Tibial nerve (tissue), 4 donors: ENCODE data around the gene SRSF9. TPM values are rescaled to one million over a fixed set of nuclear protein-coding genes. Genes with fewer than 3 reads are reported as not detected.

ENCODE experiments used
- DNase-seq, 2 donors: peaks; one replicate each; pipeline ENCODE4 v3.0.0-alpha.2; 2019; ENCODE audit warnings: low spot score in 2 of 2
- H3K27ac ChIP-seq, 4 donors: fragments of 200-600 bp; sonication (generic) in 3 of 4; one replicate each; pipeline ENCODE4 v1.5.1; 2017 to 2019; ENCODE audit warnings: mild to moderate bottlenecking in 1 of 4
- H3K27me3 ChIP-seq, 2 donors: fragments of 200-600 bp; sonication (generic) in 1 of 2; one replicate each; pipeline versions ENCODE4 v1.5.1 to v1.6.0; 2017 to 2019
- H3K36me3 ChIP-seq, 3 donors: fragments of 200-600 bp; sonication (generic); one replicate each; pipeline ENCODE4 v1.5.1; 2018 to 2019
- H3K4me1 ChIP-seq, 4 donors: fragments of 200-600 bp; sonication (generic) in 3 of 4; one replicate each; pipeline ENCODE4 v1.5.1; 2017 to 2019
- H3K4me3 ChIP-seq, 4 donors: fragments of 200-600 bp; sonication (generic) in 3 of 4; one replicate each; pipeline ENCODE4 v1.5.1; 2017 to 2019; ENCODE audit warnings: mild to moderate bottlenecking in 1 of 4, moderate library complexity in 1 of 4
- H3K9me3 ChIP-seq, 4 donors: fragments of 200-600 bp; sonication (generic) in 3 of 4; one replicate each; pipeline ENCODE4 v1.5.1; 2017 to 2019
- CTCF ChIP-seq, 5 experiments: fragments of 200-600 bp in 3 of 5; fragments of 450-650 bp in 2 of 5; sonication (generic) in 3 of 5; IDR thresholded peaks; one replicate each; pipeline ENCODE4 v1.5.1; 2016 to 2019; ENCODE audit warnings: antibody characterized with exemption in 5 of 5, mild to moderate bottlenecking in 3 of 5, moderate library complexity in 2 of 5
- EP300 ChIP-seq, 2 donors: sonication (generic); formaldehyde crosslinking; IDR thresholded peaks; one replicate each; pipeline ENCODE4 v1.6.1; 2017; ENCODE audit warnings: antibody characterized with exemption in 2 of 2, mild to moderate bottlenecking in 1 of 2
- POLR2A ChIP-seq, 2 donors: fragments of 450-650 bp; IDR thresholded peaks; one replicate each; pipeline ENCODE4 v1.6.1; 2017; ENCODE audit warnings: antibody characterized with exemption in 2 of 2, mild to moderate bottlenecking in 2 of 2, moderate library complexity in 2 of 2
- WGBS, 2 donors: methylation state at CpG; one replicate each; pipeline ENCODE4 v1.1.5; 2018; 5-methylcytosine and 5-hydroxymethylcytosine counted together
- total RNA-seq, 4 donors: library from RNA; depleted of rRNA; stranded (reverse); fragments of >200 nt; gene quantifications; one replicate each; pipeline ENCODE4 v1.1.0, GENCODE V29; 2016

SRSF9 gene
- total RNA-seq, 4 donors from 2014 or later, result 66.6 to 90.6 (median 77.1) TPM

GRCh38 chr12:120485961-120486881 is 16.7 kb upstream of the SRSF9 start:
- Histone ChIP-seq H3K4me3 (no peak overlapping the region), H3K27ac (no peak overlapping the region), H3K9me3 (no peaks in the 10 kb centered on the region), H3K4me1 (no peaks in the 10 kb centered on the region), H3K27me3 (no peaks in the 10 kb centered on the region), H3K36me3 (peaks cover 0 to 24% (median 0%) of the 10 kb centered on the region in 3 donors)
- TF ChIP-seq EP300 (IDR thresholded peaks at IDR 0.05) (no peak), POLR2A (IDR thresholded peaks at IDR 0.05) (no peak), CTCF (IDR thresholded peaks at IDR 0.05) (no peak)
- 86 to 89% methylated on average over 7 of the region's 7 CpGs for WGBS, 2 donors
- no peak for DNase-seq

GRCh38 chr12:120483621-120484020 is 14.1 kb upstream of the SRSF9 start:
- TF ChIP-seq POLR2A (IDR thresholded peaks at IDR 0.05) (no peak), EP300 (IDR thresholded peaks at IDR 0.05) (no peak), CTCF (IDR thresholded peaks at IDR 0.05) (no peak)
- Histone ChIP-seq H3K36me3 (peaks cover 0 to 11% (median 0%) of the 10 kb centered on the region in 3 donors), H3K9me3 (no peaks in the 10 kb centered on the region), H3K4me1 (no peaks in the 10 kb centered on the region), H3K27me3 (no peaks in the 10 kb centered on the region), H3K27ac (no peak overlapping the region), H3K4me3 (no peak overlapping the region)
- no peak for DNase-seq
- 94% methylated on average over 1 of the region's 1 CpG for WGBS, 2 donors

- DNase-seq, result no peak
- H3K4me1 ChIP-seq, result no peaks in the 10 kb centered on the region
- TF ChIP-seq CTCF (IDR thresholded peaks at IDR 0.05) (no peak), POLR2A (IDR thresholded peaks at IDR 0.05) (no peak), EP300 (IDR thresholded peaks at IDR 0.05) (no peak)
- no peaks in the 10 kb centered on the region for H3K27me3 ChIP-seq
- H3K9me3 ChIP-seq, result no peaks in the 10 kb centered on the region
- no peak overlapping the region for H3K4me3 ChIP-seq
- peaks cover 0 to 11% (median 0%) of the 10 kb centered on the region in 3 donors for H3K36me3 ChIP-seq
- 96% methylated on average over 9 of the region's 9 CpGs for WGBS, 2 donors
- no peak overlapping the region for H3K27ac ChIP-seq
These were observed 11.6 kb upstream of the SRSF9 start for GRCh38 chr12:120481022-120481767.

- TF ChIP-seq POLR2A (IDR thresholded peaks at IDR 0.05) (no peak), CTCF (IDR thresholded peaks at IDR 0.05) (no peak), EP300 (IDR thresholded peaks at IDR 0.05) (no peak)
- Histone ChIP-seq H3K4me1 (no peaks in the 10 kb centered on the region), H3K27me3 (no peaks in the 10 kb centered on the region), H3K4me3 (no peak overlapping the region), H3K9me3 (no peaks in the 10 kb centered on the region), H3K36me3 (peaks cover 0 to 11% (median 0%) of the 10 kb centered on the region in 3 donors), H3K27ac (no peak overlapping the region)
- WGBS, 2 donors, result 62 to 74% methylated on average over 1 of the region's 1 CpG
- no peak for DNase-seq
These were observed 10.7 kb upstream of the SRSF9 start for GRCh38 chr12:120480211-120480610.

- WGBS, 2 donors, result 59 to 63% methylated on average over 1 of the region's 1 CpG
- TF ChIP-seq EP300 (IDR thresholded peaks at IDR 0.05) (no peak), POLR2A (IDR thresholded peaks at IDR 0.05) (no peak), CTCF (IDR thresholded peaks at IDR 0.05) (no peak)
- H3K27ac ChIP-seq, result no peak overlapping the region
- H3K4me1 ChIP-seq, result peaks cover 0 to 3% (median 0%) of the 10 kb centered on the region in 4 donors
- no peaks in the 10 kb centered on the region for H3K9me3 ChIP-seq
- DNase-seq, result no peak
- H3K36me3 ChIP-seq, result peaks cover 0 to 11% (median 0%) of the 10 kb centered on the region in 3 donors
- H3K27me3 ChIP-seq, result no peaks in the 10 kb centered on the region
- no peak overlapping the region for H3K4me3 ChIP-seq
These were observed 9.9 kb upstream of the SRSF9 start for GRCh38 chr12:120479458-120479857.
